ENCODE results near the gene SIK2. TPM values are rescaled to one million over a fixed set of nuclear protein-coding genes. Genes with fewer than 3 reads are reported as not detected.

The SIK2 gene
- total RNA-seq, 4 donors from 2014 or later = 16.2 to 27.6 (median 20.9) TPM

DNA sequence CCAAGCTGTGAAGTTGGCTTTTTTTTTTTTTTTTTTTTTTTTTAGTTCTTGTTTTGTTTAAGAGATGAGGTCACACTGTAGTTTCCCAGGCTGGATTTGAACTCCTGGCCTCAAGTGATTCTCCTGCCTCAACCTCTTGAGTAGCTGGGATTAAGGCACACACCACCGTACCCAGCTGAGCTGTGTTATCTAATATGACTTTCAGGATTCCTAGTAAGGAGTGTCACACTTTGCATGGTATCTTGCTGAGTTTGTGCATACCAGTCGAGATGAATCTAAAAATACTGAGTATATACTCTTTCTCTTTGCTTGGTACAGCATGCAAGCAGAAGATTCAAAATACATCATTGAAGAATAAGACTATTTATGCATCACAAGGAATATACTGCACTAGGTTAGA lies 58.6 kb downstream of the SIK2 start:
- H3K4me3 ChIP-seq = no peak overlapping the region
- no peaks in the 10 kb centered on the region for H3K36me3 ChIP-seq
- ATAC-seq = no peak
- 82 to 100% methylated on average over 1 to 2 of the region's 2 CpGs for WGBS, 2 donors (ENCODE audit: low coverage in 1 of 2)
- no peaks in the 10 kb centered on the region for H3K9me3 ChIP-seq
- no peaks in the 10 kb centered on the region for H3K27me3 ChIP-seq
- no peak overlapping the region for H3K27ac ChIP-seq
- peaks cover 0 to 11% (median 4%) of the 10 kb centered on the region in 3 donors for H3K4me1 ChIP-seq
- TF ChIP-seq, protein P1, sequence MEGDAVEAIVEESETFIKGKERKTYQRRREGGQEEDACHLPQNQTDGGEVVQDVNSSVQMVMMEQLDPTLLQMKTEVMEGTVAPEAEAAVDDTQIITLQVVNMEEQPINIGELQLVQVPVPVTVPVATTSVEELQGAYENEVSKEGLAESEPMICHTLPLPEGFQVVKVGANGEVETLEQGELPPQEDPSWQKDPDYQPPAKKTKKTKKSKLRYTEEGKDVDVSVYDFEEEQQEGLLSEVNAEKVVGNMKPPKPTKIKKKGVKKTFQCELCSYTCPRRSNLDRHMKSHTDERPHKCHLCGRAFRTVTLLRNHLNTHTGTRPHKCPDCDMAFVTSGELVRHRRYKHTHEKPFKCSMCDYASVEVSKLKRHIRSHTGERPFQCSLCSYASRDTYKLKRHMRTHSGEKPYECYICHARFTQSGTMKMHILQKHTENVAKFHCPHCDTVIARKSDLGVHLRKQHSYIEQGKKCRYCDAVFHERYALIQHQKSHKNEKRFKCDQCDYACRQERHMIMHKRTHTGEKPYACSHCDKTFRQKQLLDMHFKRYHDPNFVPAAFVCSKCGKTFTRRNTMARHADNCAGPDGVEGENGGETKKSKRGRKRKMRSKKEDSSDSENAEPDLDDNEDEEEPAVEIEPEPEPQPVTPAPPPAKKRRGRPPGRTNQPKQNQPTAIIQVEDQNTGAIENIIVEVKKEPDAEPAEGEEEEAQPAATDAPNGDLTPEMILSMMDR (IDR thresholded peaks at IDR 0.05) = no peak
- TF ChIP-seq POLR2AphosphoS5 (IDR thresholded peaks at IDR 0.05) = no peak
- no peak for TF ChIP-seq POLR2A (IDR thresholded peaks at IDR 0.05)
- no peak for TF ChIP-seq EP300 (IDR thresholded peaks at IDR 0.05)

DNA sequence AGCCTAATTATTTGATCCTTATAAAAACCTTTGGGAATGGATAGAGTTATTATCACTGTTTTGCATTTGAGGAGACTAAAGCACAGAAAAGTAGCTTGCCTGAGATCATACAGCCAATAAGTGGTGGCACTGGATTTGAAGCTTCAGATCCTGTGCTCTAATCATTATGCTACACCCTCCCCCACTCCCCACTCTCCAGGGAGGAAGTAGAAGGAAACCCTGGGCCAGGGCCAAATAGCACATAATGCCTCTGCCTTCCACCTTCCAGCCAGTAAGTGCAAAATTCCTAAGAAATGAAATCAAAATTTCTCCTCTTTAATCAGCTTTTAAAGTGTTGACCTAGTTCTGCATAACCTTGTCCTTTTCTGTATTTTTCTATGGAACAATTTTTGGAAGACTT lies 61.6 kb downstream of the SIK2 start:
- Histone ChIP-seq H3K4me1 (peaks cover 0 to 11% (median 4%) of the 10 kb centered on the region in 3 donors), H3K36me3 (no peaks in the 10 kb centered on the region), H3K9me3 (no peaks in the 10 kb centered on the region), H3K4me3 (no peak overlapping the region), H3K27ac (no peak overlapping the region), H3K27me3 (no peaks in the 10 kb centered on the region)
- ATAC-seq = peak; percentile 53
- TF ChIP-seq EP300 (IDR thresholded peaks at IDR 0.05) = no peak
- TF ChIP-seq POLR2A (IDR thresholded peaks at IDR 0.05) = no peak
- no peak for TF ChIP-seq POLR2AphosphoS5 (IDR thresholded peaks at IDR 0.05)
- TF ChIP-seq, protein P1 (IDR thresholded peaks at IDR 0.05) = no peak

DNA sequence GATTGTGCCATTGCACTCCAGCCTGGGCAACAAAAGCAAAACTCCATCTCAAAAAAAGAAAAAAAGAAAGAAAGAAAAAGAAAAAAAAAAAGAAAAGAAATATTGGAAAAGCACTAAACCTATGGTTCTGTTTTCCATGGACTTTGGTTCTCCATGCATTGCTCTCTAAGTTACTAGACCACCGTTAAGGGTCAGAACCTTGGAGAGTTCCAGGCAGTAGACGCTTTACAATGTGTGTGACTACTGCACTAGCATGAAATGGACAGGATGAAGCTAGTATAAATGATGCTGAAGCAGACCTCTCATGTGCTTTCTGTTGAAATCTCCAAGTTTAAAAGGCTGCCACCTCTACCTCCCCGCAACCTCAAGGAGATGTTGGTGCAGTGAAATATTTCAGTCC lies 63.5 kb downstream of the SIK2 start:
- no peaks in the 10 kb centered on the region for H3K27me3 ChIP-seq
- 47 to 49% methylated on average over 3 of the region's 3 CpGs for WGBS, 2 donors (ENCODE audit: low coverage in 1 of 2)
- no peaks in the 10 kb centered on the region for H3K9me3 ChIP-seq
- peaks cover 0 to 11% (median 4%) of the 10 kb centered on the region in 3 donors for H3K4me1 ChIP-seq
- ATAC-seq = no peak
- TF ChIP-seq POLR2A (IDR thresholded peaks at IDR 0.05) = no peak
- TF ChIP-seq EP300 (IDR thresholded peaks at IDR 0.05) = no peak
- TF ChIP-seq POLR2AphosphoS5 (IDR thresholded peaks at IDR 0.05) = no peak
- TF ChIP-seq, protein P1 (IDR thresholded peaks at IDR 0.05) = no peak
- H3K36me3 ChIP-seq = peaks cover 0 to under 1% of the 10 kb centered on the region in 2 donors
- H3K4me3 ChIP-seq = no peak overlapping the region
- no peak overlapping the region for H3K27ac ChIP-seq

DNA sequence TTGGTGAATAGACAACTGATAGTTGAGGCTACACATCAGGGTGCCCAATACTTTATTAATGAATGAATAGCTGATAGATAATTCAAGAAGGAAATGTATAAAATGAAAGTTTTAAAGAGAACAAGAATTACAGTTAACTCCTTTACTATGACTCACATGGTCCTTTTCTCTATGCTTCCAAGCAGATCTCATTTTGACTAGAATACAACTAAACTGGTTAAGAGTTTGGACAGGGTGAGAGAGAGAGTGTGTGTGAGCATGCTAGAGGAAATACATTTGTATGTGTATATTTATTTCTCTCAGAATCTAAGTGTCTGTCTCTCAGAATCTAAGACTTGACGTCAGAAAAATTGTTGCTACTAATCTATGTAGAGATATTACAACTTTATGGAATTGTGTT lies 66.7 kb downstream of the SIK2 start:
- H3K4me1 ChIP-seq = peaks cover 0 to 2% (median 0%) of the 10 kb centered on the region in 3 donors
- H3K27me3 ChIP-seq = no peaks in the 10 kb centered on the region
- H3K36me3 ChIP-seq = peaks cover 0 to 23% of the 10 kb centered on the region in 2 donors
- H3K9me3 ChIP-seq = no peaks in the 10 kb centered on the region
- H3K4me3 ChIP-seq = no peak overlapping the region
- no peak for ATAC-seq
- 88 to 94% methylated on average over 1 of the region's 1 CpG for WGBS, 2 donors (ENCODE audit: low coverage in 1 of 2)
- no peak overlapping the region for H3K27ac ChIP-seq
- no peak for TF ChIP-seq POLR2A (IDR thresholded peaks at IDR 0.05)
- TF ChIP-seq, protein P1 (IDR thresholded peaks at IDR 0.05) = no peak
- TF ChIP-seq POLR2AphosphoS5 (IDR thresholded peaks at IDR 0.05) = no peak
- TF ChIP-seq EP300 (IDR thresholded peaks at IDR 0.05) = no peak

DNA sequence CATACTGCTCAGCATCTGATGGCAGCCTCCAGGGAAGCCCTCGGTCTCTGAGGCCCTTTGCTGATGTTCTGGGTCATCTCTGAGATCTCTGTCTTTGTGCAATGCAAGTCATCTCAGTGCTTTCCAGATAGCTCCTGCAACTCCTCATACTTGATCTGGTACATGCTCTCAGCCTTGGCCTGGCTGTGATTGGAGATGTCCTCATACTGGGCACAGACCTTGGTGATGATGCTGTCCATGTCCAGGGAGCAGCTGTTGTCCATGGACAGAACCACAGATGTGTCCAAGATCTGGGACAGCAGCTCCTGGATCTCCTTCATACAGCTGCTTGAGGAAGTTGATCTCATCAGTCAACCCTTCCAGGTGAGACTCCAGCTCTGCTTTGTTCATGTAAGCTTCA lies 69.1 kb downstream of the SIK2 start:
- TF ChIP-seq EP300 (IDR thresholded peaks at IDR 0.05) = no peak
- TF ChIP-seq, protein P1 (IDR thresholded peaks at IDR 0.05) = no peak
- TF ChIP-seq POLR2AphosphoS5 (IDR thresholded peaks at IDR 0.05) = no peak
- WGBS, 2 donors (ENCODE audit: low coverage in 1 of 2) = no CpG with 5 or more reads among the region's 1 CpG

More for the DNA sequence above, 69.1 kb downstream of the SIK2 start:
- Histone ChIP-seq H3K9me3 (no peaks in the 10 kb centered on the region), H3K4me1 (no peaks in the 10 kb centered on the region), H3K36me3 (peaks cover 0 to 32% of the 10 kb centered on the region in 2 donors), H3K27me3 (no peaks in the 10 kb centered on the region), H3K4me3 (no peak overlapping the region), H3K27ac (no peak overlapping the region)
- no peak for ATAC-seq
